ENCODE results near the gene GPR15LG.
A peak's percentile ranks its signal among the peaks of the same experiment; 100 is the strongest.
"Not testable (repeated sequence)": the region's sequence is repeated elsewhere in the genome, so short reads cannot be mapped to it uniquely, and the experiment has no call there.

The GPR15LG gene

GRCh38 chr10:84177541-84178141, 4.0 kb downstream of the GPR15LG start:
- DNase-seq (ENCODE audit: low spot score), result no peak
- TF ChIP-seq CTCF (IDR thresholded peaks at IDR 0.05; ENCODE audit: extremely low read depth, missing control alignments), result no peak

GRCh38 chr10:84178160-84178609, 4.6 kb downstream of the GPR15LG start:
- no peak for TF ChIP-seq CTCF (IDR thresholded peaks at IDR 0.05; ENCODE audit: extremely low read depth, missing control alignments)

GRCh38 chr10:84179059-84179710, 5.6 kb downstream of the GPR15LG start:
- TF ChIP-seq CTCF (IDR thresholded peaks at IDR 0.05; ENCODE audit: extremely low read depth, missing control alignments), result no peak
- peak; percentile 60 for DNase-seq (ENCODE audit: low spot score)

More at GRCh38 chr10:84178160-84178609, 4.6 kb downstream of the GPR15LG start:
- no peak for DNase-seq (ENCODE audit: low spot score)

- DNase-seq (ENCODE audit: low spot score), result not testable (repeated sequence)
Measured at GRCh38 chr10:84180386-84180785, 6.8 kb downstream of the GPR15LG start.

GRCh38 chr10:84181631-84182030, 8.0 kb downstream of the GPR15LG start:
- DNase-seq (ENCODE audit: low spot score), result no peak
- no peak for TF ChIP-seq CTCF (IDR thresholded peaks at IDR 0.05; ENCODE audit: extremely low read depth, missing control alignments)

GRCh38 chr10:84184517-84184916, 10.9 kb downstream of the GPR15LG start:
- DNase-seq (ENCODE audit: low spot score), result no peak
- no peak for TF ChIP-seq CTCF (IDR thresholded peaks at IDR 0.05; ENCODE audit: extremely low read depth, missing control alignments)

GRCh38 chr10:84185526-84186175, 12.1 kb downstream of the GPR15LG start:
- DNase-seq (ENCODE audit: low spot score), result no peak
- no peak for TF ChIP-seq CTCF (IDR thresholded peaks at IDR 0.05; ENCODE audit: extremely low read depth, missing control alignments)
